HepG2 (cell line): ENCODE results near the gene ACSS2. TPM values are rescaled to one million over a fixed set of nuclear protein-coding genes. Genes with fewer than 3 reads are reported as not detected.

Experiments used
- BRD4 ChIP-seq: sonication (generic); formaldehyde crosslinking; IDR thresholded peaks from 2 replicates; pipeline ENCODE4 v1.4.0; 2020; ENCODE audit warnings: missing genetic modification reagents
- EZH2 ChIP-seq: conservative IDR thresholded peaks from 2 replicates; pipeline ENCODE4 v1.6.1; 2012; ENCODE audit warnings: mild to moderate bottlenecking, low read depth, low read length, moderate library complexity
- IRF2 ChIP-seq: IDR thresholded peaks from 2 replicates; pipeline ENCODE4 v1.6.1; 2018; ENCODE audit warnings: missing genetic modification reagents, missing compliant biosample characterization
- SAFB2 ChIP-seq: sonication (generic); formaldehyde crosslinking; IDR thresholded peaks from 2 replicates; pipeline ENCODE4 v1.5.1; 2020; ENCODE audit warnings: missing genetic modification reagents, low read depth, mild to moderate bottlenecking, borderline replicate concordance
- ZFP36 ChIP-seq: fragments of 150-350 bp; IDR thresholded peaks from 2 replicates; pipeline ENCODE4 v1.6.1; 2018; ENCODE audit warnings: borderline replicate concordance, low read length, low read depth; ENCODE audit not compliant: partially characterized antibody
- ZNF615 ChIP-seq: sonication (generic); formaldehyde crosslinking; IDR thresholded peaks from 2 replicates; pipeline ENCODE4 v1.5.0; 2020; ENCODE audit warnings: mild to moderate bottlenecking, missing genetic modification reagents, borderline replicate concordance
- ZNF652 ChIP-seq: IDR thresholded peaks from 2 replicates; pipeline ENCODE4 v1.6.1; 2016; ENCODE audit warnings: low read depth, borderline replicate concordance
- ZNF713 ChIP-seq: sonication (generic); formaldehyde crosslinking; IDR thresholded peaks from 2 replicates; pipeline ENCODE4 v1.4.0; 2020; ENCODE audit warnings: mild to moderate bottlenecking, missing genetic modification reagents
- ZNF747 ChIP-seq: sonication (generic); formaldehyde crosslinking; IDR thresholded peaks from 2 replicates; pipeline ENCODE4 v1.8.1; 2023; ENCODE audit warnings: missing genetic modification reagents, mild to moderate bottlenecking, borderline replicate concordance
- ZNF775 ChIP-seq: sonication (generic); formaldehyde crosslinking; IDR thresholded peaks from 2 replicates; pipeline ENCODE4 v1.4.0; 2020; ENCODE audit warnings: missing genetic modification reagents, mild to moderate bottlenecking, moderate library complexity, borderline replicate concordance
- polyA plus RNA-seq, 8 experiments: library from polyadenylated mRNA; depleted of rRNA in 3 of 8; stranded (reverse) in 7 of 8; unstranded in 1 of 8; fragments of >200 nt; fragmentation: Illumina TruSeq in 4 of 8; extraction: Trizol in 4 of 8; gene quantifications; 2 replicates each; pipeline versions ENCODE4 v1.2.1 to v1.2.3, GENCODE V29; 2011 to 2016; ENCODE audit warnings: low read depth in 4 of 8, missing spikeins in 1 of 8, mixed read lengths in 1 of 8; ENCODE audit not compliant: insufficient read depth in 1 of 8
- total RNA-seq, 5 experiments: library from RNA; depleted of rRNA; stranded (reverse); fragments of >200 nt; fragmentation: Illumina TruSeq; extraction: Trizol; gene quantifications; 2 replicates each; pipeline ENCODE4 v1.2.3, GENCODE V29; 2016; ENCODE audit warnings: low read depth in 1 of 5
- TF ChIP-seq, protein P1 (sequence below): sonication (generic); formaldehyde crosslinking; IDR thresholded peaks from 2 replicates; pipeline ENCODE4 v1.4.0; 2020; ENCODE audit warnings: missing genetic modification reagents
- TF ChIP-seq, protein P2 (sequence below): IDR thresholded peaks from 2 replicates; pipeline ENCODE4 v1.6.1; 2012; ENCODE audit warnings: low read depth, low read length, improper control_type of control experiment
- TF ChIP-seq, protein P3 (sequence below): sonication (generic); formaldehyde crosslinking; IDR thresholded peaks from 2 replicates; pipeline ENCODE4 v1.4.0; 2020; ENCODE audit warnings: mild to moderate bottlenecking, missing genetic modification reagents
- TF ChIP-seq, protein P4 (sequence below): sonication (generic); formaldehyde crosslinking; IDR thresholded peaks from 2 replicates; pipeline ENCODE4 v1.4.0; 2020; ENCODE audit warnings: missing genetic modification reagents, mild to moderate bottlenecking, borderline replicate concordance
- TF ChIP-seq, protein P5 (sequence below): sonication (generic); formaldehyde crosslinking; IDR thresholded peaks from 2 replicates; pipeline ENCODE4 v1.8.1; 2023; ENCODE audit warnings: missing genetic modification reagents, mild to moderate bottlenecking, borderline replicate concordance

ACSS2 gene
- total and polyA plus RNA-seq, 2 of the 13 experiments (the other 11 are each of a cell fraction or from before 2014, with no cell fraction given): 72.8 to 89.7 TPM

DNA sequence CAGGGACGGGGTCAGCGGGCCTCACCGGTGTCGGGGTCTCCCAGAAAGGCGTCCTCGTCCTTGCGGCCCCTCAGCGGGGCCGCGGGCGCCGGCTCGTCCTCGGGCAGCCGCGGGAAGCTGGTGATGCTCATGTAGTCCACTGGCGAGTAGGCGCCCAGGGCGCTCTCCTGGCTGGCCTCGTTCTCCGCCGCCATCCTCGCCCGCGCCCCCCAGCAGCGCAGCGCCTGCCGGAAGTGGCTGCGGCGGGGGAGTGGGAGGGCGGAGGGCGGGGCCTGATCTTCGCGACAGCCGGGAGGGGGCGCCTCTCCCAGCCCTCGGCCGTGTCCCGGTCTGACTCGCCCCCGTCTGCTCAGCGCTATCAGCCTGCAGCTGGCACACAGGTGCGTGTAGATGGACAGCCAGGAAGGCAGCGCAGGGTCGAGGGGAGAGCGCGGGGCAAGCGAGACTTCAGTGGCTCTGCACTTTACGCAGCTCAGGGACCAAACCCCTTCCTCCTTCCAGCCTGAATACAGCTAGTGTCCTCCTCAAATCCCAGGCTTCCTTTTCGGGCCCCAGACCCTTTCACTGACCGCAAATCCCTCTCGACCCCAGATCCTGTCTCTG, 3.7 kb upstream of the ACSS2 start, which contains the start of gene GGT7 (continued):
- no peak for TF ChIP-seq BRD4 (CRISPR knock-in tag)
- peak; percentile 96; the same call in 1 of the 2 replicates for TF ChIP-seq SAFB2 (CRISPR knock-in tag)
- TF ChIP-seq, protein P1, sequence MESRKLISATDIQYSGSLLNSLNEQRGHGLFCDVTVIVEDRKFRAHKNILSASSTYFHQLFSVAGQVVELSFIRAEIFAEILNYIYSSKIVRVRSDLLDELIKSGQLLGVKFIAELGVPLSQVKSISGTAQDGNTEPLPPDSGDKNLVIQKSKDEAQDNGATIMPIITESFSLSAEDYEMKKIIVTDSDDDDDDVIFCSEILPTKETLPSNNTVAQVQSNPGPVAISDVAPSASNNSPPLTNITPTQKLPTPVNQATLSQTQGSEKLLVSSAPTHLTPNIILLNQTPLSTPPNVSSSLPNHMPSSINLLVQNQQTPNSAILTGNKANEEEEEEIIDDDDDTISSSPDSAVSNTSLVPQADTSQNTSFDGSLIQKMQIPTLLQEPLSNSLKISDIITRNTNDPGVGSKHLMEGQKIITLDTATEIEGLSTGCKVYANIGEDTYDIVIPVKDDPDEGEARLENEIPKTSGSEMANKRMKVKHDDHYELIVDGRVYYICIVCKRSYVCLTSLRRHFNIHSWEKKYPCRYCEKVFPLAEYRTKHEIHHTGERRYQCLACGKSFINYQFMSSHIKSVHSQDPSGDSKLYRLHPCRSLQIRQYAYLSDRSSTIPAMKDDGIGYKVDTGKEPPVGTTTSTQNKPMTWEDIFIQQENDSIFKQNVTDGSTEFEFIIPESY: peak; percentile 72; the same call in 1 of the 2 replicates
- no peak for TF ChIP-seq EZH2
- TF ChIP-seq ZNF713 (CRISPR knock-in tag): no peak
- TF ChIP-seq, protein P2, sequence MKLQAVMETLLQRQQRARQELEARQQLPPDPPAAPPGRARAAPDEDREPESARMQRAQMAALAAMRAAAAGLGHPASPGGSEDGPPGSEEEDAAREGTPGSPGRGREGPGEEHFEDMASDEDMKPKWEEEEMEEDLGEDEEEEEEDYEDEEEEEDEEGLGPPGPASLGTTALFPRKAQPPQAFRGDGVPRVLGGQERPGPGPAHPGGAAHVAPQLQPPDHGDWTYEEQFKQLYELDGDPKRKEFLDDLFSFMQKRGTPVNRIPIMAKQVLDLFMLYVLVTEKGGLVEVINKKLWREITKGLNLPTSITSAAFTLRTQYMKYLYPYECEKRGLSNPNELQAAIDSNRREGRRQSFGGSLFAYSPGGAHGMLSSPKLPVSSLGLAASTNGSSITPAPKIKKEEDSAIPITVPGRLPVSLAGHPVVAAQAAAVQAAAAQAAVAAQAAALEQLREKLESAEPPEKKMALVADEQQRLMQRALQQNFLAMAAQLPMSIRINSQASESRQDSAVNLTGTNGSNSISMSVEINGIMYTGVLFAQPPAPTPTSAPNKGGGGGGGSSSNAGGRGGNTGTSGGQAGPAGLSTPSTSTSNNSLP: no peak
- TF ChIP-seq, protein P3, sequence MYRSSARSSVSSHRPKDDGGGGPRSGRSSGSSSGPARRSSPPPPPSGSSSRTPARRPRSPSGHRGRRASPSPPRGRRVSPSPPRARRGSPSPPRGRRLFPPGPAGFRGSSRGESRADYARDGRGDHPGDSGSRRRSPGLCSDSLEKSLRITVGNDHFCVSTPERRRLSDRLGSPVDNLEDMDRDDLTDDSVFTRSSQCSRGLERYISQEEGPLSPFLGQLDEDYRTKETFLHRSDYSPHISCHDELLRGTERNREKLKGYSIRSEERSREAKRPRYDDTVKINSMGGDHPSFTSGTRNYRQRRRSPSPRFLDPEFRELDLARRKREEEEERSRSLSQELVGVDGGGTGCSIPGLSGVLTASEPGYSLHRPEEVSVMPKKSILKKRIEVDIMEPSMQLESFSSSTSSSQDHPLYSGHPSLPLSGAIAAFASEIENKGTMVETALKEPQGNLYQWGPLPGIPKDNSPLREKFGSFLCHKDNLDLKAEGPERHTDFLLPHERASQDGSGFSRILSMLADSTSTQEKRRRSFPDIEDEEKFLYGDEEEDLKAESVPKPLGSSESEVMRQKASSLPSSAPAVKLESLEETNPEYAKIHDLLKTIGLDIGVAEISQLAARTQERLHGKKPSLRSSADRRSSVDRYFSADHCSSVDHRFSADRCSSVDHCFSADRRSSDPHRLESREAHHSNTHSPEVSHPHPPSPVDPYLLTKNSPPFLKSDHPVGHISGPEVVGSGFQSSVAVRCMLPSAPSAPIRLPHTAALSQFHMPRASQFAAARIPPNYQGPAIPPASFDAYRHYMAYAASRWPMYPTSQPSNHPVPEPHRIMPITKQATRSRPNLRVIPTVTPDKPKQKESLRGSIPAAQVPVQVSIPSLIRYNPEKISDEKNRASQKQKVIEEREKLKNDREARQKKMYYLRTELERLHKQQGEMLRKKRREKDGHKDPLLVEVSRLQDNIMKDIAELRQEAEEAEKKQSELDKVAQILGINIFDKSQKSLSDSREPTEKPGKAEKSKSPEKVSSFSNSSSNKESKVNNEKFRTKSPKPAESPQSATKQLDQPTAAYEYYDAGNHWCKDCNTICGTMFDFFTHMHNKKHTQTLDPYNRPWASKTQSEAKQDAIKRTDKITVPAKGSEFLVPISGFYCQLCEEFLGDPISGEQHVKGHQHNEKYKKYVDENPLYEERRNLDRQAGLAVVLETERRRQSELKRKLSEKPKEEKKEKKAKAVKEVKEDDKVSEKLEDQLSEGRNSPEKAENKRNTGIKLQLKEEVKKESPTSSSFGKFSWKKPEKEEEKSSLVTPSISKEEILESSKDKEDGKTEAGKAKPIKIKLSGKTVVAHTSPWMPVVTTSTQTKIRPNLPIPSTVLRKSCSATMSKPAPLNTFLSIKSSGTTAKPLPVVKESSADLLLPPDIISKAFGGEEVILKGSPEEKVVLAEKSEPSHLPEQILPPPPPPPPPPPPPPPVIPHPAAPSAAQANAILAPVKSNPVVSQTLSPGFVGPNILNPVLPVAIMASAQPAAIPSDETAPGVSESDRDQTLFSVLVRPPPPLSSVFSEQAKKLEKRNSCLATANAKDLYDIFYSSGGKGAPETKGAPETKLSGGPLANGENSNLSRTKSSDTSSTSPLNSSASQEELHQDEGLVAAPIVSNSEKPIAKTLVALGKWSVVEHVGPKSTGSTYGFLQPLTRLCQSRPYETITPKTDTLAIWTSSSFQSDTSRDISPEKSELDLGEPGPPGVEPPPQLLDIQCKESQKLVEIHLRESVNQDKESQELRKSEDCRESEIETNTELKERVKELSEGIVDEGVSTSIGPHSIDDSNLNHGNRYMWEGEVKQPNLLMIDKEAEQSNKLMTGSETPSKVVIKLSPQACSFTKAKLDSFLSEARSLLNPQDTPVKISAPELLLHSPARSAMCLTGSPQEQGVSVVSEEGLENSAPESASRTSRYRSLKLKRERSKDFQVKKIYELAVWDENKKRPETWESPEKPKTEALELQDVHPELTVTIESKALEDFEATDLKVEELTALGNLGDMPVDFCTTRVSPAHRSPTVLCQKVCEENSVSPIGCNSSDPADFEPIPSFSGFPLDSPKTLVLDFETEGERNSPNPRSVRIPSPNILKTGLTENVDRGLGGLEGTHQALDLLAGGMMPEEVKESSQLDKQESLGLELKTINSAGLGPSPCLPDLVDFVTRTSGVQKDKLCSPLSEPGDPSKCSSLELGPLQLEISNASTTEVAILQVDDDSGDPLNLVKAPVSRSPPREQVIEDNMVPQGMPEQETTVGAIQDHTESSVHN (CRISPR knock-in tag): no peak
- peak; percentile 98 for TF ChIP-seq ZNF747 (CRISPR knock-in tag)
- no peak; the same call in 1 of the 2 replicates for TF ChIP-seq ZNF775 (CRISPR knock-in tag)
- no peak for TF ChIP-seq ZNF652 (CRISPR knock-in tag)
- TF ChIP-seq ZFP36: no peak
- TF ChIP-seq, protein P4, sequence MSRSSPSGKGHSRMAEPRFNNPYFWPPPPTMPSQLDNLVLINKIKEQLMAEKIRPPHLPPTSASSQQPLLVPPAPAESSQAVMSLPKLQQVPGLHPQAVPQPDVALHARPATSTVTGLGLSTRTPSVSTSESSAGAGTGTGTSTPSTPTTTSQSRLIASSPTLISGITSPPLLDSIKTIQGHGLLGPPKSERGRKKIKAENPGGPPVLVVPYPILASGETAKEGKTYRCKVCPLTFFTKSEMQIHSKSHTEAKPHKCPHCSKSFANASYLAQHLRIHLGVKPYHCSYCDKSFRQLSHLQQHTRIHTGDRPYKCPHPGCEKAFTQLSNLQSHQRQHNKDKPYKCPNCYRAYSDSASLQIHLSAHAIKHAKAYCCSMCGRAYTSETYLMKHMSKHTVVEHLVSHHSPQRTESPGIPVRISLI (CRISPR knock-in tag): no peak
- TF ChIP-seq, protein P5, sequence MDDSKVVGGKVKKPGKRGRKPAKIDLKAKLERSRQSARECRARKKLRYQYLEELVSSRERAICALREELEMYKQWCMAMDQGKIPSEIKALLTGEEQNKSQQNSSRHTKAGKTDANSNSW: peak; percentile 76; the same call in 1 of the 2 replicates
- TF ChIP-seq ZNF615: no peak
- peak; percentile 94 for TF ChIP-seq IRF2 (CRISPR knock-in tag)
